Activated T-cell treated with anti-CD3 and anti-CD28 coated beads, Interleukin-2, amount 50 U/mL, for 72 hours (primary cell): Measurements from ENCODE around the gene ELP2. TPM values are rescaled to one million over a fixed set of nuclear protein-coding genes. Genes with fewer than 3 reads are reported as not detected.
"Not testable (repeated sequence)": the region's sequence is repeated elsewhere in the genome, so short reads cannot be mapped to it uniquely, and the experiment has no call there.

Source experiments
- ATAC-seq, 2 donors: fragments of 150-1000 bp; cut with Tn5 transposase; replicated peaks in 1 of 2; 2 replicates each; pipeline ENCODE4 v1.10.0; 2021; ENCODE audit warnings: moderate library complexity in 2 of 2, mild to moderate bottlenecking in 1 of 2
- DNase-seq, 2 donors: peaks; one replicate each; pipeline ENCODE4 v3.0.0; 2021 to 2022; ENCODE audit warnings: mixed read lengths in 1 of 2
- H3K27ac Mint-ChIP-seq: one replicate; pipeline ENCODE4 v1.8.0; 2022; ENCODE audit warnings: mild to moderate bottlenecking, moderate library complexity, mixed read lengths
- H3K27me3 Mint-ChIP-seq: one replicate; pipeline ENCODE4 v1.8.0; 2022; ENCODE audit warnings: low read depth, mixed read lengths
- H3K36me3 Mint-ChIP-seq, 2 donors: one replicate each; pipeline ENCODE4 v1.8.0; 2022; ENCODE audit warnings: mixed read lengths in 2 of 2, mild to moderate bottlenecking in 1 of 2; ENCODE audit not compliant: insufficient read depth in 2 of 2
- H3K4me1 Mint-ChIP-seq: one replicate; pipeline ENCODE4 v1.8.0; 2022; ENCODE audit warnings: low read depth, mixed read lengths
- H3K4me3 Mint-ChIP-seq, 2 donors: one replicate each; pipeline ENCODE4 v1.8.0; 2022; ENCODE audit warnings: mild to moderate bottlenecking in 2 of 2, mixed read lengths in 2 of 2, moderate library complexity in 2 of 2
- H3K9me3 Mint-ChIP-seq, 2 donors: one replicate each; pipeline ENCODE4 v1.8.0; 2022; ENCODE audit warnings: mixed read lengths in 2 of 2
- total RNA-seq, 2 donors: library from RNA; stranded (reverse); gene quantifications; one replicate each; pipeline ENCODE4 v1.2.3, GENCODE V29; 2022

ELP2 gene
- total RNA-seq, 2 donors from 2014 or later, result 107 TPM

DNA sequence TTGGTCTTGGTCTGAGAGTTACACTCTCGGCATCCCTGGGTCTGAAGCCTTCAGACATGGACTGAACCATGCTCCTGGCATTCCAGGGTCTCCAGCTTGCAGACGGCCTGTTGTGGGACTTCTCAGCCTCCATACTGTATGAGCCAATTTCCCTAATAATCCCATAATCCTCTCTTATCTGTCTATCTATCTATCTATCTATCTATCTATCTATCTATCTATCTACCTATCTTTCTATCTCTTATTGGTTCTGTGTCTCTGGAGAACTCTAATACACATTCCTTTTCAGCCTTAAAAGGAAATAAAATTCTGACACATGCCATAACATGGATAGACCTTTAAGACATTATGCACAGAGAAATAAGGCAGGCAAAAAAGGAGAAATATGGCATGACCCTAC lies 24.9 kb upstream of the ELP2 start:
- H3K4me3 Mint-ChIP-seq, result no peak overlapping the region
- H3K36me3 Mint-ChIP-seq, result no peaks in the 10 kb centered on the region
- no peaks in the 10 kb centered on the region for H3K27me3 Mint-ChIP-seq
- no peaks in the 10 kb centered on the region for H3K9me3 Mint-ChIP-seq
- DNase-seq, result no peak
- H3K27ac Mint-ChIP-seq, result no peak overlapping the region
- no peak for ATAC-seq
- H3K4me1 Mint-ChIP-seq, result no peaks in the 10 kb centered on the region

- Mint-ChIP-seq H3K36me3 (peaks cover 4 to 9% of the 10 kb centered on the region in 2 donors), H3K27me3 (no peaks in the 10 kb centered on the region), H3K4me1 (no peaks in the 10 kb centered on the region), H3K27ac (no peak overlapping the region), H3K9me3 (no peaks in the 10 kb centered on the region), H3K4me3 (no peak overlapping the region)
- ATAC-seq (no peak), DNase-seq (no peak)
Measured at GRCh38 chr18:36107477-36107876, 22.2 kb upstream of the ELP2 start.

DNA sequence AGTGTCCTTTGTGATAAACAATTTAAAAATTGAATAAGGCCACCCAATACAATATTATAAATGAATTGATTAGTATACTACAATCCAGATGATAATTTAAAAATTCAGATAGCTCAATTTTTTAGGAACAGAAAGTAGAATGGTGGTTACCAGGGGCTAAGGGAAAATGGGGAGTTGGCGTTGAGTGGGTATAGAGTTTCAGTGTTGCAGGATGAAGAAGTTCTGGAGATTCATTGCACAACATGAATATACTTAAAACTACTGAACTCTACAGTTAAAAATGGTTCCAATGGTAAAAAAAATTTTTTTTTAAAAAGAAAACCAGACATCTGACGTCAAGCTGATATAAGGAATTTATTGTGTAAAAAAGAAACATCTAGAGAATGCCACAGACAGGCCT lies 21.5 kb upstream of the ELP2 start:
- no peak for ATAC-seq

DNA sequence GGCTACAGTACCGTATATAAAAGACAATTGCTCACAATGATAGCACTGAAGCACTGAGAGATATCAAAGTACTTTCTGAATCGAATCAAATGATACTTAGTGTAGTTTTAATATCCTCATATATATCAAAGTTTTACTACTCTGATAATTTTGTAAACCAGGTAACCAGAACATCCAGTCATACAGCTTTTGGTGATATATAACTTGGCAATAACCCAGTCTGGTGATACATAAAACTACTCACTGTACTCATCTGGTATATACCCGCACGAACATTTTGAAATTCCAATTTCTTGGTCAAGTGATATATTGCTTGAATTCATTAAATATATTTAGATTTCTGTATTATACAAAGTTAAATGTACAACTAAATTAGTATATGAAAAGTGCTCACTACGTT lies 21.1 kb upstream of the ELP2 start:
- H3K9me3 Mint-ChIP-seq, result no peaks in the 10 kb centered on the region
- no peak overlapping the region for H3K4me3 Mint-ChIP-seq
- ATAC-seq (no peak), DNase-seq (no peak)
- no peaks in the 10 kb centered on the region for H3K4me1 Mint-ChIP-seq
- no peaks in the 10 kb centered on the region for H3K27me3 Mint-ChIP-seq
- no peak overlapping the region for H3K27ac Mint-ChIP-seq
- peaks cover 4 to 10% of the 10 kb centered on the region in 2 donors for H3K36me3 Mint-ChIP-seq

More for the DNA sequence above, 21.5 kb upstream of the ELP2 start:
- no peak for DNase-seq
- Mint-ChIP-seq H3K4me1 (no peaks in the 10 kb centered on the region), H3K36me3 (peaks cover 4 to 10% of the 10 kb centered on the region in 2 donors), H3K27ac (peak overlapping the region; percentile 38), H3K27me3 (no peaks in the 10 kb centered on the region), H3K9me3 (no peaks in the 10 kb centered on the region), H3K4me3 (no peak overlapping the region)

DNA sequence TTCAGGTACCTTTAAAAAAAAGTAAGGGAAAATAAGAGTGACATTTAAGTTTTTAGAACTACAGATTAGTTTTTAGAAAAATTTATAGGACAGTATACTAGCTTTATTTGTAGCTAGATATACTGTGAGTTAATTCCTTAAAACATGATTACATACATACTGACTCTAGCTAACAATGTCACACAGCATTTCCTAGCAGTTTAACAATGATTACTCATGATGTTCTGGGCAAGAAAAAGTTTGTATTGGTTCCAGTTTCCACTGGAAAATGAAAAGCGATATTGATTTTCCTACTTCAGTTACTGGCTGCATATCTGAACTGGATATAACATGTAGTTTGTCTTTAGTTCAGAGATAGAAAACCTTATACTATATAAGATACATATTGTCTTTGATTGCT lies 20.0 kb upstream of the ELP2 start:
- no peak overlapping the region for H3K27ac Mint-ChIP-seq
- peaks cover 7 to 14% of the 10 kb centered on the region in 2 donors for H3K36me3 Mint-ChIP-seq
- H3K4me1 Mint-ChIP-seq, result no peaks in the 10 kb centered on the region
- no peak overlapping the region for H3K4me3 Mint-ChIP-seq
- no peaks in the 10 kb centered on the region for H3K27me3 Mint-ChIP-seq
- ATAC-seq, result no peak
- H3K9me3 Mint-ChIP-seq, result no peaks in the 10 kb centered on the region
- no peak for DNase-seq

DNA sequence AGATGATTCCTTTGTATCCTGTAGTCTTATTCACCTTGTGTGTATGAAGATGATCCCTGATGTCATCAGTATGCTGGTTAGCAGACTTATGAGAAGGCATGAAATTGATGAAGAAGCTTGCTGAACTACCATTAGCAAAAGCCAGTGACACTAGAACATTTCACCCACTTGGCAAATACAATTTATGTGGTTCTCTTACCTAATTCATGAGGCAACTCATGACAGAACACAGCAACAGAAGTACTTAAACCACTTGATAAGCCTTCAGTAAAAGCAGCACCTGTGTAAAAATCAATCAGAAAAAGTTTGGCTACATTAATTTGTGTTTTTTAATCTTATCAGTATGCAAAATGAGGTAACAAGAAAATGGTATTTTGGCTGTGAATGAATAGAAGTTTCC lies 17.4 kb upstream of the ELP2 start:
- no peak overlapping the region for H3K4me3 Mint-ChIP-seq
- ATAC-seq (no peak), DNase-seq (no peak)
- H3K36me3 Mint-ChIP-seq, result peaks cover 11 to 23% of the 10 kb centered on the region in 2 donors
- H3K9me3 Mint-ChIP-seq, result no peaks in the 10 kb centered on the region
- H3K4me1 Mint-ChIP-seq, result no peaks in the 10 kb centered on the region
- H3K27me3 Mint-ChIP-seq, result no peaks in the 10 kb centered on the region
- H3K27ac Mint-ChIP-seq, result no peak overlapping the region

- Mint-ChIP-seq H3K4me3 (no peak overlapping the region), H3K27me3 (no peaks in the 10 kb centered on the region), H3K4me1 (no peaks in the 10 kb centered on the region), H3K36me3 (peaks cover 11 to 28% of the 10 kb centered on the region in 2 donors), H3K9me3 (no peaks in the 10 kb centered on the region), H3K27ac (no peak overlapping the region)
- no peak for ATAC-seq
- DNase-seq, result no peak
Measured at GRCh38 chr18:36114251-36114650, 15.4 kb upstream of the ELP2 start.

DNA sequence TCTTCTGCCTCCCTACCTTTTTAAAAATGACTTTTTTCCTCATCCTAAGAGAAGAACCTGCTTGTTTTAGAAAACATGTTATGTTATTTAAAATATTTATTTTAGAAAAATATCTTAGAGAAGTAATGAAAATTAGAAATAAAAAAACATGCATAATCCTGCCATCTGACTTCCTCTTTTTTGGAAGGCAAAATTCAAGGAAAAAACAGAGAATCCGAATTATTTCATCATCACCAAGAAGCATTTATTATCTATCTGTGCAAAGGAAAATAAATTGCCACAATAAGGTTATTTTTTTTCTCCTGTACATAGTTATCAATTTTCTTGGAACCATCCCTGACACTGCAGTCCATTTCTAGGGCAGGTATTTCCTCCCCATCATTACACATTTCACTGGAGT lies 15.0 kb upstream of the ELP2 start:
- DNase-seq, result no peak
- Mint-ChIP-seq H3K27me3 (no peaks in the 10 kb centered on the region), H3K4me1 (no peaks in the 10 kb centered on the region), H3K4me3 (no peak overlapping the region), H3K9me3 (no peaks in the 10 kb centered on the region), H3K36me3 (peaks cover 11 to 28% of the 10 kb centered on the region in 2 donors), H3K27ac (no peak overlapping the region)
- ATAC-seq, result no peak

- H3K27ac Mint-ChIP-seq, H3K27me3 Mint-ChIP-seq, DNase-seq, H3K9me3 Mint-ChIP-seq, H3K4me1 Mint-ChIP-seq, H3K4me3 Mint-ChIP-seq, ATAC-seq: not testable (repeated sequence)
- peaks cover 9 to 24% of the 10 kb centered on the region in 2 donors for H3K36me3 Mint-ChIP-seq
Measured at GRCh38 chr18:36116771-36117170, 12.9 kb upstream of the ELP2 start.

DNA sequence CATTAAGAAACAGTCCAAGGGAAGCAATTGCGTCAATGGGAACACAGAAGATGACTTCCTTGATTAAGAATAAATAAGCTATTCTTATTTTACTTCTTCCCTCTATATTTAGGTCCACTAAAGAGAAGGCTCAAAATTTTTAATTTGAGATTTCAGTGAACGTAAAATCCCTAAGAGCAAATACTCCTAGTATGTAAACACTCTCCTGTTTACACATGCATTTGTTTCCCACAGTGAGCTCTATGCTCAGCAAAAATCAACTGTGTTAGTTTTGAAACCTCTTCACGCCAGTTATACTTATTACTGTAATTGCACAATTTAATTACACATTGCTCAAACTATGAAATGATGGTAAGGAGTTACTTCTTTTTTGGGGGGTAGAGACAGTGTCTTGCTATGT lies 9.4 kb upstream of the ELP2 start:
- Mint-ChIP-seq H3K27ac (no peak overlapping the region), H3K4me3 (no peak overlapping the region), H3K36me3 (peaks cover 4 to 30% of the 10 kb centered on the region in 2 donors), H3K27me3 (no peaks in the 10 kb centered on the region), H3K9me3 (no peaks in the 10 kb centered on the region), H3K4me1 (peaks cover 11% of the 10 kb centered on the region)
- ATAC-seq (no peak), DNase-seq (no peak)

DNA sequence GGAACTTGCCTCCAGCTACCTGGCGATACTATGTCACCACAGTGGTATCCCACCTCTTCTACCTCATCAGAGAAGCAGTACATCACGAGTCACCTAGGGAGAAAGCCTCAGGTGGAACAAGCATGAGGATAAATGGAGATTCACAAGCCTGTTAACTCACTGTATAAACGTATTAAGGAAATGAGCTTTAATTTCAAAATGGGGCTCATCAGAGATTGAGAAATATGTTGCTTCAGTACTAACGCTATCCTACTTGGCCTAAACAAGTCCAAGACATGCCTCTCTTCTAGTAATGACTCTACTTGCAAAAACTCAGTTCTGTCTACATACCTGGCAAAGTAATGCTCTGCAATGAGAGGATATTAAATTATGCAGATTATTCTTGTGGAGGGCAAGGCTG lies 4.9 kb upstream of the ELP2 start:
- ATAC-seq (no peak), DNase-seq (no peak)
- no peaks in the 10 kb centered on the region for H3K9me3 Mint-ChIP-seq
- peaks cover 7 to 28% of the 10 kb centered on the region in 2 donors for H3K36me3 Mint-ChIP-seq
- H3K27ac Mint-ChIP-seq, result no peak overlapping the region
- no peak overlapping the region for H3K4me3 Mint-ChIP-seq
- H3K27me3 Mint-ChIP-seq, result no peaks in the 10 kb centered on the region
- peaks cover 44% of the 10 kb centered on the region for H3K4me1 Mint-ChIP-seq

DNA sequence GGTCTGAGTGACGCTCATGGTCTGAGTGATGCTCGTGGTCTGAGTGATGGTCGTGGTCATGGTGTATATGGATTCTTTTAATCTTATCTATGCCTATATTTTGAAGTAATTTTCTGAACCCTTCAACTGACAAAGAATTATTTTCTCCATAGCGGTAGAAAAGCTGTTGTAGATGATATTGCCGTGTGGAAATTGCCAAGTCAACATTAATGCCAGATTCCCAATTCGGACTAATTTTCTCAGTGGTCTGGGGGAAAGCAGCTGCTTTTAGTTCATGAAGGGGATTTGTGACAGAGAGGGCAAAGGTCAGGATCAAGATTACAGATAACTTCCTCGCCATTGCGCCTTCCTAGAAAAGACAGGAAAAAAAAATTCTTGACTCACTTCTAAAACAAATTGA lies 3.0 kb upstream of the ELP2 start:
- DNase-seq (no peak), ATAC-seq (no peak)
- no peaks in the 10 kb centered on the region for H3K9me3 Mint-ChIP-seq
- peaks cover 58% of the 10 kb centered on the region for H3K4me1 Mint-ChIP-seq
- H3K36me3 Mint-ChIP-seq, result peaks cover 7 to 28% of the 10 kb centered on the region in 2 donors
- no peaks in the 10 kb centered on the region for H3K27me3 Mint-ChIP-seq
- H3K4me3 Mint-ChIP-seq, result peak overlapping the region; percentile 15 to 62
- H3K27ac Mint-ChIP-seq, result no peak overlapping the region

GRCh38 chr18:36127836-36128529 lies 1.7 kb upstream of the ELP2 start:
- Mint-ChIP-seq H3K27me3 (no peaks in the 10 kb centered on the region), H3K9me3 (no peaks in the 10 kb centered on the region), H3K36me3 (peaks cover 7 to 27% of the 10 kb centered on the region in 2 donors), H3K4me1 (peaks cover 71% of the 10 kb centered on the region), H3K4me3 (peak overlapping the region; percentile 94), H3K27ac (peak overlapping the region; percentile 83)
- DNase-seq (no peak), ATAC-seq (no peak)

GRCh38 chr18:36128530-36128870 lies 1.2 kb upstream of the ELP2 start:
- Mint-ChIP-seq H3K4me3 (peak overlapping the region; percentile 94), H3K36me3 (peaks cover 7 to 25% of the 10 kb centered on the region in 2 donors), H3K4me1 (peaks cover 72% of the 10 kb centered on the region), H3K9me3 (no peaks in the 10 kb centered on the region), H3K27ac (peak overlapping the region; percentile 83), H3K27me3 (no peaks in the 10 kb centered on the region)
- DNase-seq (peak in 1 of 2 donors; percentile 18), ATAC-seq (no peak)
